HG02981 (cell line): ENCODE data around the gene ZBTB20.

Experiments
- ATAC-seq: cut with Tn5 transposase; IDR thresholded peaks from one replicate; pipeline ENCODE4 v1.9.1; 2021; ENCODE audit warnings: mild to moderate bottlenecking, moderate library complexity; ENCODE audit not compliant: unreplicated experiment

The ZBTB20 gene

GRCh38 chr3:114556657-114557213, 590.4 kb downstream of the ZBTB20 start:
- ATAC-seq = no peak

- no peak for ATAC-seq
Measured at GRCh38 chr3:114554731-114555130, 592.4 kb downstream of the ZBTB20 start.

- ATAC-seq = no peak
Measured at GRCh38 chr3:114553949-114554593, 593.0 kb downstream of the ZBTB20 start.

GRCh38 chr3:114552527-114552812, 594.6 kb downstream of the ZBTB20 start:
- no peak for ATAC-seq

GRCh38 chr3:114551770-114552526, 595.1 kb downstream of the ZBTB20 start:
- no peak for ATAC-seq

- no peak for ATAC-seq
Measured at GRCh38 chr3:114550165-114550564, 596.9 kb downstream of the ZBTB20 start.

GRCh38 chr3:114545193-114545592, 601.9 kb downstream of the ZBTB20 start:
- ATAC-seq = no peak

GRCh38 chr3:114542359-114542758, 604.7 kb downstream of the ZBTB20 start:
- no peak for ATAC-seq

- no peak for ATAC-seq
Measured at GRCh38 chr3:114539525-114539924, 607.6 kb downstream of the ZBTB20 start.

- no peak for ATAC-seq
Measured at GRCh38 chr3:114538211-114538610, 608.9 kb downstream of the ZBTB20 start.

GRCh38 chr3:114528517-114528916, 618.6 kb downstream of the ZBTB20 start:
- no peak for ATAC-seq

- no peak for ATAC-seq
Measured at GRCh38 chr3:114527036-114527644, 619.9 kb downstream of the ZBTB20 start.

GRCh38 chr3:114525278-114525677, 621.8 kb downstream of the ZBTB20 start:
- ATAC-seq = no peak

- no peak for ATAC-seq
Measured at GRCh38 chr3:114519415-114519814, 627.7 kb downstream of the ZBTB20 start.

GRCh38 chr3:114518206-114518808, 628.8 kb downstream of the ZBTB20 start:
- no peak for ATAC-seq

GRCh38 chr3:114510201-114510600, 636.9 kb downstream of the ZBTB20 start:
- ATAC-seq = no peak

GRCh38 chr3:114509756-114510155, 637.3 kb downstream of the ZBTB20 start:
- ATAC-seq = no peak

GRCh38 chr3:114508976-114509375, 638.1 kb downstream of the ZBTB20 start:
- no peak for ATAC-seq

GRCh38 chr3:114508208-114508607, 638.9 kb downstream of the ZBTB20 start:
- ATAC-seq = no peak

- ATAC-seq = no peak
Measured at GRCh38 chr3:114506591-114507300, 640.3 kb downstream of the ZBTB20 start.
